HG02571 (cell line): Measurements from ENCODE around the gene EHBP1.

ENCODE experiments used
- ATAC-seq: cut with Tn5 transposase; IDR thresholded peaks from one replicate; pipeline ENCODE4 v1.9.1; 2021; ENCODE audit warnings: mild to moderate bottlenecking, moderate library complexity; ENCODE audit not compliant: unreplicated experiment

The EHBP1 gene

DNA sequence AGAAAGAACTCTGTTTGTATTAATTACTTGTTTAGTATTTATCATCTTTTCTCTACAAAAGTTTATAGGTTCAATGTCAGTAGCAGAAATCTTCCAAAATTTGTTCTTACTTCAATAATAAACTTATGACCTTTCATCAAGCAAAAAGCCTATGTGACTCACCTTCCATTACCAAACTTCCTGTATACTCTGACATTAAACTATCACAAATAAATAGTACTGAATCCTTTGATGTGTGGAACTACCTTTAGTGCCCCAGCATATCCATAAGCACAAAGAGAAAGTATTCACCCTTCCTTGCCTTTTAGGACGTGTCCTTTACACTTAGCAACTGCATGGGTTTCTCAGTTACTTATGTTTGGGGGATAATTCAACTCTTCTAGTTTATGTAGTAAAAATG, 166.0 kb downstream of the EHBP1 start:
- no peak for ATAC-seq

DNA sequence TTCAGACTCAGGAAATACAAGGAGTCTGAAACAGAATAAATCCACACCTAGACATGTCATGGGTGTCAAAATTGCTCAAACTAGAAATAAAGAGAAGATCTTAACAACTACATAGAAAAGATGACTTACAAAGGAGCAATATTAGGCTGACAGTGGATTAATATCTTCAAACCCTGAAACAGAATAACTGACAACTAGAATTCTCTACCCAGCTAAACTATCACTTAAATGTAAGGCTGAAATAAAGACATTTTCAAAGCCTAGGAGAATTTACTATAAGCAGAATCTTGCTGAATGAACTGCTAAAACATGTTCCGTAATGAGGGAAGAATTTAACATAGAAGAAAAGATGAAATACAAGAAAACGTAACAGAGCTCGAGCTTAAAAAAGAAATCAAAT, 168.1 kb downstream of the EHBP1 start:
- no peak for ATAC-seq

DNA sequence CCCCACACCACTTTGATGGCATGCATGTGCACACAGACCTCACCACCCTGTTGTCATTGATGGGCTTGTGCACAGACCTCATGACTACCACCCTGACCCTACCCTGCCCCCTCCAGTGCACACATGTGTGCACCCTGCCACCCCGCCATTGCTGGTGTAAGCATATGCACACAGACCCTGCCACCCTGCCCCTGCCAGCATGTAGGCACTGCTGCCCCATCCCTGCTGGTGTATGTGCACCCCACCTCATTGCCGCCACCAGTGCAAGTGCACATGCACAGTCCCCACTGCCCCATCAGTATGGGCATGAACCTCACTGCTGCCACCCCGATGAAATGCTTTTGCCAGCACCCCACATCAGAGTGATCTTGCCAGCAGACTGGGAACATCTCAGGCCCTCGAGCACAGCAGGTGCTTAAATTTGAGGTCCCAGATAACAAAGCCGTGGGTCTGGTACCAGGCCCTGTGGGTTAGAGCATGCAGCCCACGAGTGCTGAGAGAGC, 169.4 kb downstream of the EHBP1 start:
- no peak for ATAC-seq

- no peak for ATAC-seq
Observed at GRCh38 chr2:62881162-62881795, 175.8 kb downstream of the EHBP1 start.

DNA sequence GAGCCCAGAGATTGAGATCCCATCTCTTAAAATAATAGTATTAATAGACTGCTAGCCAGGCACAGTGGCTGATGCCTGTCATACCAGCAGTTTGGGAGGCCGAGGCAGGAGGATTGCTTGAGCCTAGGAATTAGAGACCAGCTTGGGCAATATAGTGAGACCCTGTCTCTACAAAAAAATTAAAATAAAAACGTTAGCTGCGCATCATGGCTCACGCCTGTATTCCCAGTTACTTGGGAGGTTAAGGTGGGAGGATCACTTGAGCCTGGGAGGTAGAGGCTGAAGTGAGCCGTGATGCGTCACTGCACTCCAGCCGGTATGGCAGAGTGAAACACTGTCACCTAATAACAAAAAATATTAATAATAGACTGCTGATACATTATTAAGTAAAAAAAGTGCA, 178.1 kb downstream of the EHBP1 start:
- ATAC-seq = no peak

- ATAC-seq = no peak
Observed at GRCh38 chr2:62884086-62884485, 178.6 kb downstream of the EHBP1 start.

GRCh38 chr2:62884514-62884913, 179.0 kb downstream of the EHBP1 start:
- no peak for ATAC-seq

- no peak for ATAC-seq
Observed at GRCh38 chr2:62894966-62895631, 189.6 kb downstream of the EHBP1 start.

DNA sequence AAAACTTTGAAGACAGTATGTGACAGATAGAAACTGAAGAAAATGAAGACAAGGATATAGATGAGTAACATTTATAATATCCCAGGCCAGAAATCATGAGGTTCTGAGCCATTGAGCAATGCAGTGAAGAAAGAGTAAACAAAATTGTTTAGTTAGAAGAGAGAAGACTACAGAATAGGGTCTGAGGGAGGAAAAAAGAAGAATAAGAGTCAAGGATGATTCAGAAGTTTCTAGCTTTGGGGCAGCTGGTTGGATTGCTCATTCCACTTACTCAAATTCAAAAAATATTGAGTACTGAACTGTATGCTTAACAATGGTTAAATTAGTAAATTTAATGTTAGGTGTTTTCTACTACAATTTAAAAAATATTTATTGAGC, 190.1 kb downstream of the EHBP1 start:
- no peak for ATAC-seq

- ATAC-seq = no peak
Observed at GRCh38 chr2:62897187-62897827, 191.8 kb downstream of the EHBP1 start.

DNA sequence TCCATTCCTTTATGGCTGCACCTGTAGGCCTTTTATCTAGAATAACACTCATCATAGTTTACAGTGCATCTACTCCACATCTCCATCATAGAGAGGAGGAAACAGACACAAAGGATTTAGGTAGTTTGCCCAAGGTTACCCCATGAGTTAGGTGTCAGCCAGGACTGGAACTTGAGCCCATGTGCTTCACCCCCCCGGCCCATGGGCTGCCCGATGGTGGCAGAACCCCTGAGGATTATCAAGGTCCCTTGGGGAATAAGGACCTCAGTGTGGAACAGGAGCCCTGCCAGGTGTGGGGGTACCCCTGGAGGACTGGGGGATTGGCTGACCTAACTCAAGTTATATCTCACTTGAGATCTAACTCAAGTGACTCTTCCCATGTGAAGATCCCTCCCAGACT, 198.8 kb downstream of the EHBP1 start:
- no peak for ATAC-seq

DNA sequence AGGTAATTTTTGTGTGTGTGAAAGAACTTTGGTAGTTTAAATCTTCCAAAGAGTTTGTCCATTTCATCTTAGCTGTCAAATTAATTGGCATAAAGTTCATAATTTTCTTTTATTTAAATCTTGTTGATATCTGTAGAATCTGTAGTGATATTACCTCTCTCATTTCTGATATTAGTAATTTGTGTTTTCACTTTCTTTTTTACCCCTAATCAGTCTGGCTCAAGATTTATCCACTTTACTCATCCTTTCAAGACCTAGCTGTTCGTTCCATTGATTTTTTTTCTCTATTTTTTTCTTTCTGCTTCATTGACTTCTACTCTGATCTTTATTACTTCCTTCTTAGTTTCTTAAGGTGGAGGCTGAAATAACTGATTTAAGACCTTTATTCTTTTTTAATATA, 202.6 kb downstream of the EHBP1 start:
- no peak for ATAC-seq

DNA sequence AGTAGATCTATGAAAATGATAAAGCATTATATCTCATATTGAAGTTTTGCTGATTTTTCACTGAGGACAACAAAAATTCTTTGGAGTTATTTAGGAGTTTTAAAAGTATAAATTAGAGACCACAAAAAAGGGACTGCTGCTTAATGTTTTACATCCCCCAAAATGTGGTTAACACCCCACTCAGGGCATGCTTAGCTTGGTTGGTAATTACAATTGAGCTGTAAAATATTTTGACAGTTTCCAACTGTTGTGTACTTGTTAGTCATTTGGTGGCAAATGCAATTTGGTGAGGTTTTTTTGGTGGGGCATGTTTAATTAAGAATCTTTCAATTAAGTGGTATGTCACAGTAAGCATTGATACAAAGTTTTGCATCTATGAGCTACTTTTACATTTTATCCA, 207.8 kb downstream of the EHBP1 start:
- ATAC-seq = no peak

GRCh38 chr2:62919041-62919440, 213.5 kb downstream of the EHBP1 start:
- ATAC-seq = no peak

DNA sequence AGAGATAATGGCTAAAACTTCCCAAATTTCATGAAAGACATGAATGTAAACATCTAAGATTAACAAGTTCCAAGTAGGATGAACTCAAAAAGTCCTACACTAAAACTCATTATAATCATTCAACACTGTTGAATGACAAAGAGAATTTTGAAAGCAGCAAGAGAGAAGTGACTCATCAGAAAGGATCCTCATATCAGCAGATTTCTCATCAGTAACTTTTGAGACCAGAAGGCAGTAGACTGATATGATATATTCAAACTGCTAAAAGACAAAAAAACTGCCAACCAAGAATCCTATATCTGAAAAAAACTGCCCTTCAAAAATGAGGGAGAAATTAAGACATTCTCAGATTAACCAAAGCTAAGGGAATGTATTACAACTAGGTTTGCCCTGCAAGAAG, 214.6 kb downstream of the EHBP1 start:
- no peak for ATAC-seq

DNA sequence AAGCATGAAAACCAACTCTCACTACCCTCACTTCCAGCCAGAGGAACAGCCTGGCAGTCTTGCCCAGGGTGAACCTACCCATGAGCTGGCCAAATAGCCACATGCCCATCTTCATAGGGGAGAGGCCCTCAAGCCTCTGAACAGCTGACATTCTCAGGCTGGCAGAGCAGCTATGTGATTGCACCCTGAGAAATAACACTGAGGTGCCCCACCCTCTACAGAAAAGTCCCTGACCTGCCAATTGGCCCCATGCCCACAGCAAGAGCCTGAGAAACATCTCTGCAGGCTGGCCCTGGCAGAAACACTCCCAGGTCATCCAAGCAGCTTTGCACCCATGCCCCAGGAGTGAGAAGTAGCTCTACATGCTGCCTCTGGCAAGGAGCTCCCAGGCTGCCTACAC, 217.7 kb downstream of the EHBP1 start:
- ATAC-seq = no peak

GRCh38 chr2:62923881-62924280, 218.4 kb downstream of the EHBP1 start:
- no peak for ATAC-seq

DNA sequence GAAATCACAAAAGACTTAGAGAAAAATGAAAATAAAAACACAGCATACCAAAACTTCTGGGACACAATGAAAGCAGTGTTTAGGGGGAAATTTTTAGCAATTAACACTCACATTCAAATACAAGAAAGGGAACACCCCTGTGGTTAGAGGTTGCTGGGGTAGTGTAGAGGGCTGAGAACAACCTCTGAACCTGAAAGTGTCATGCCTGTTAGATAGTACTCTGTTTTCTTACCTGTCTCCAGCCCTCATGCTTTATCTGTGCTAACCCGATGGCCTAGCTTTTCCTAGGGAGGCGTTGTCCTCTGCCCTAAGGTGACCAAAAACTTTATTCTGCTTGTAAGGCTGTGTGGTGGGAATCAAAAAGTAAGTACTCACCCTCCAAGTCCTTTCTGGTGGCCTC, 222.5 kb downstream of the EHBP1 start:
- ATAC-seq = no peak

DNA sequence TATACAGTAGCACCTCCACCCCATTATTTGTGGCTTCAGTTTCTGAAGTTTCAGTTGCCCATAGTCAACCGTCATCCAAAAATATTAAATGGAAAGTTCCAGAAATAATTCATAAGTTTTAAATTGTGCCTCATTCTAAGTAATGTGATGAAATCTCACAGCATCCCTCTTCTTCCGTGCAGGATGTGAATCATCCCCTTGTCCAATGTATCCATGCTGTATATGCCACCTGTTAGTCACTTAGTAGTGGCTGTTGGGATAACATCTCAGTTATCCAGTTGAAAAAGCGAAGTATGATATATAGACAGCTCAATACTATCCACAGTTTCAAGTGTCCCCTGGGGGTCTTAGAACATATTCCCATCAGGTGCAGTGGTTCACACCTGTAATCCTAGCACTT, 226.0 kb downstream of the EHBP1 start:
- ATAC-seq = no peak

- ATAC-seq = no peak
Observed at GRCh38 chr2:62933398-62933917, 227.9 kb downstream of the EHBP1 start.

GRCh38 chr2:62934517-62934916, 229.0 kb downstream of the EHBP1 start:
- ATAC-seq = no peak

- ATAC-seq = no peak
Observed at GRCh38 chr2:62938126-62938525, 232.6 kb downstream of the EHBP1 start.
